ENCODE results near the gene ASPM.

The ASPM gene

DNA sequence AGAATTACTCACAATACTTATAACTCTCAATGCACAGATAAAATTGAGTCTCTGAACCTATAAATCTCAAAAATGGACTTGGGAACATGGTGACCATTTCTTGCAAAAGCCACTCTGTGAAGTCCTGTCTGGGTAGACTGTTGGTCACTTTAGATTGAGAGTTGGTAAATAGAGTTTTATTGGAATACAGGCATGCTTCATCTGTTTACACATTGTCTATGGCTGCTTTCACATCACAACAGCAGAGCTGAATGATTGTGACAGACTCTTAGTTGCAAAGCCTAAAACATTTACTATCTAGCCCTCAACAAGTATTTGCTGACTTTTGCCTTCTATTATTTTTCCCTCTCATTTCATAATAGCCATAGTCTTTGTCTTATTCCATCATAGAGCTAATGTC is 24.1 kb upstream of the ASPM start (continued):
- no peak for TF ChIP-seq TCF4 (CRISPR knock-in tag; IDR thresholded peaks at IDR 0.05; ENCODE audit: borderline replicate concordance)

DNA sequence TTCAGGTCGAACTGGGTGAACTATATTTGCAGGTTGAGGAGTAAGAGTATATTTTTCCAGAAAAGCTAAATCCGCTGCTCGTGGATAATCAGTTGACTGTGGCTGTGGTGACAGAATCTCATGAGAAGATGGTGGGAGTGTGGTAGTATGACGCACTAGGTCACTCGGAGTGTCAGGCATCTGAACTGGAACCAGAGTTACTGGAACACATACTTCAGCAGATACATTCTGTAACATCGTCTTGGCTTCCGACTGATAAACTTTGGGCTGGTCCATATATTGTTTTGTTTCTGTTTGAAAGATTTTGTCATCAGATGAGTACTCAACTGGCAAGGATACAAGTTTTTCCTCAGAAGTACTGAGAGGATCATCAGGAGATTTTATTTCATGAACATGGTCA is 13.0 kb upstream of the ASPM start:
- TF ChIP-seq ZFP3 (CRISPR knock-in tag; IDR thresholded peaks at IDR 0.05) (no peak), RARB (CRISPR knock-in tag; IDR thresholded peaks at IDR 0.05) (no peak), SNAI2 (CRISPR knock-in tag; IDR thresholded peaks at IDR 0.05) (no peak), CSDC2 (CRISPR knock-in tag; IDR thresholded peaks at IDR 0.05) (no peak), PATZ1 (CRISPR knock-in tag; IDR thresholded peaks at IDR 0.05; ENCODE audit: borderline replicate concordance) (no peak), ZNF70 (CRISPR knock-in tag; IDR thresholded peaks at IDR 0.05) (no peak), CREB5 (CRISPR knock-in tag; IDR thresholded peaks at IDR 0.05; ENCODE audit: low read depth) (no peak), ISL1 (CRISPR knock-in tag; IDR thresholded peaks at IDR 0.05) (no peak), ARNTL (CRISPR knock-in tag; IDR thresholded peaks at IDR 0.05; ENCODE audit: borderline replicate concordance, low read depth) (no peak), ZNF565 (CRISPR knock-in tag; conservative IDR thresholded peaks at IDR 0.05; ENCODE audit: low read depth) (no peak)
- TF ChIP-seq, protein P1, sequence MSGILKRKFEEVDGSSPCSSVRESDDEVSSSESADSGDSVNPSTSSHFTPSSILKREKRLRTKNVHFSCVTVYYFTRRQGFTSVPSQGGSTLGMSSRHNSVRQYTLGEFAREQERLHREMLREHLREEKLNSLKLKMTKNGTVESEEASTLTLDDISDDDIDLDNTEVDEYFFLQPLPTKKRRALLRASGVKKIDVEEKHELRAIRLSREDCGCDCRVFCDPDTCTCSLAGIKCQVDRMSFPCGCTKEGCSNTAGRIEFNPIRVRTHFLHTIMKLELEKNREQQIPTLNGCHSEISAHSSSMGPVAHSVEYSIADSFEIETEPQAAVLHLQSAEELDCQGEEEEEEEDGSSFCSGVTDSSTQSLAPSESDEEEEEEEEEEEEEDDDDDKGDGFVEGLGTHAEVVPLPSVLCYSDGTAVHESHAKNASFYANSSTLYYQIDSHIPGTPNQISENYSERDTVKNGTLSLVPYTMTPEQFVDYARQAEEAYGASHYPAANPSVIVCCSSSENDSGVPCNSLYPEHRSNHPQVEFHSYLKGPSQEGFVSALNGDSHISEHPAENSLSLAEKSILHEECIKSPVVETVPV (CRISPR knock-in tag; IDR thresholded peaks at IDR 0.05): no peak
- ATAC-seq: no peak

DNA sequence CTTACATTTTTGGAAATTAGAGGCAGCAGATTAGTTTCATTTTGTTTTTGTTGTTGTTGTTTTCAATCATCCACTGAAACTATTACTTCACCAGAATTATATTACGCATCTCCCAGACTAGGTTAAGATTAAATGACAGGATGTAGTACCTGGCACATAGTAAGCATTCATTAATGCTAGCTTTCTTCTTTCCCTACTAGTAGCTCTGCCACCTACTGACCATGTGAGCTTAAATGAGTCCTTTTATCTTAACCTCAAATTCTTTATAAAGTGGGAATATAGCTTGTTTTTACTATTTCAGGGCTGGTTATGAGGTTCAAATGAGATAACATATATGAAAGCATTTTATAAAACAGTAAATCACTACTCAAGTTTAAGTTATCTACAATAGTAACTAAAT is 10.2 kb upstream of the ASPM start:
- peak; percentile 53; the same call in 2 of the 3 replicates for ATAC-seq
- no peak for TF ChIP-seq ZNF565 (CRISPR knock-in tag; conservative IDR thresholded peaks at IDR 0.05; ENCODE audit: low read depth)
- no peak for TF ChIP-seq CREB5 (CRISPR knock-in tag; IDR thresholded peaks at IDR 0.05; ENCODE audit: low read depth)
- no peak for TF ChIP-seq TOX (CRISPR knock-in tag; IDR thresholded peaks at IDR 0.05; ENCODE audit: borderline replicate concordance)
- no peak for TF ChIP-seq ISL1 (CRISPR knock-in tag; IDR thresholded peaks at IDR 0.05)
- no peak for TF ChIP-seq SNAI2 (CRISPR knock-in tag; IDR thresholded peaks at IDR 0.05)
- TF ChIP-seq ZFP3 (CRISPR knock-in tag; IDR thresholded peaks at IDR 0.05): no peak
- TF ChIP-seq ZFP30 (CRISPR knock-in tag; IDR thresholded peaks at IDR 0.05): no peak
- no peak for TF ChIP-seq CSDC2 (CRISPR knock-in tag; IDR thresholded peaks at IDR 0.05)

DNA sequence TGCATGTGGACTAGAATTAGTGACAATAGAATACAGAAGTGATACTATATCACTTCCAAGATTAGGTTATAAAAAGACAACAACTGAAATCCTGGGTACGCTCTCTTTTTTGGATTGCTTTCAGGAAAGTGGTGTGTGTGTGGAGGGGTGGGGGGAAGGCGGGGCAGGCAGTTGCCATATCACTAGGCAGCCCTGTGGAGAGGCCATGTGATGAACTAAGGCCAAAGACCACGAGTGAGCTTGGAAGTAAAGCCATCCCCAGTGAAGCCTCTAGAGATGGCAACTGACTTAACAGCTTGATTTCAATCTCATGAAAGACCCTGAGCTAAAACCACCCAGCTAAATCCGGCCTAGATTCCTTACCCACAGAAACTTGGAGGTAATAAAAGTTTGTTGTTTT is 6.2 kb upstream of the ASPM start:
- TF ChIP-seq ZFP3 (CRISPR knock-in tag; IDR thresholded peaks at IDR 0.05) (no peak), GLIS3 (CRISPR knock-in tag; IDR thresholded peaks at IDR 0.05) (no peak), RARB (CRISPR knock-in tag; IDR thresholded peaks at IDR 0.05) (no peak), TOX (CRISPR knock-in tag; IDR thresholded peaks at IDR 0.05; ENCODE audit: borderline replicate concordance) (no peak), TCF4 (CRISPR knock-in tag; IDR thresholded peaks at IDR 0.05; ENCODE audit: borderline replicate concordance) (no peak), ISL1 (CRISPR knock-in tag; IDR thresholded peaks at IDR 0.05) (no peak), ARNTL (CRISPR knock-in tag; IDR thresholded peaks at IDR 0.05; ENCODE audit: borderline replicate concordance, low read depth) (no peak), SNAI2 (CRISPR knock-in tag; IDR thresholded peaks at IDR 0.05) (no peak), CSDC2 (CRISPR knock-in tag; IDR thresholded peaks at IDR 0.05) (no peak), BACH2 (CRISPR knock-in tag; IDR thresholded peaks at IDR 0.05; ENCODE audit: borderline replicate concordance) (no peak), OSR1 (CRISPR knock-in tag; IDR thresholded peaks at IDR 0.05) (no peak), PATZ1 (CRISPR knock-in tag; IDR thresholded peaks at IDR 0.05; ENCODE audit: borderline replicate concordance) (no peak), ZFP30 (CRISPR knock-in tag; IDR thresholded peaks at IDR 0.05) (no peak), ZC3H10 (CRISPR knock-in tag; IDR thresholded peaks at IDR 0.05) (no peak)
- TF ChIP-seq, protein P1 (CRISPR knock-in tag; IDR thresholded peaks at IDR 0.05): no peak
- no peak for ATAC-seq

Measured in SK-N-SH treated with all-trans-retinoic acid at 6 μM for 48 hours (cell line).